Gastroesophageal sphincter (tissue), 4 donors: Measurements from ENCODE around the gene TRIOBP. TPM values are rescaled to one million over a fixed set of nuclear protein-coding genes. Genes with fewer than 3 reads are reported as not detected.

ENCODE experiments used
- ATAC-seq: fragments of 150-250 bp; one replicate; pipeline ENCODE4 v1.9.1; 2016; ENCODE audit warnings: mild to moderate bottlenecking, moderate library complexity
- H3K27ac ChIP-seq, 4 donors: fragments of 200-600 bp; sonication (generic) in 3 of 4; 1 replicate in 3 of 4; 2 replicates in 1 of 4; pipeline ENCODE4 v1.5.1; 2016 to 2019
- H3K27me3 ChIP-seq: fragments of 200-600 bp; sonication (generic); one replicate; pipeline ENCODE4 v1.5.1; 2019
- H3K36me3 ChIP-seq, 2 donors: fragments of 200-600 bp; sonication (generic); one replicate each; pipeline ENCODE4 v1.5.1; 2019; ENCODE audit warnings: control low read depth in 1 of 2
- H3K4me1 ChIP-seq, 3 donors: fragments of 200-600 bp; sonication (generic); 1 replicate in 2 of 3; 2 replicates in 1 of 3; pipeline ENCODE4 v1.5.1; 2016 to 2019; ENCODE audit warnings: control low read depth in 2 of 3
- H3K4me3 ChIP-seq, 2 donors: fragments of 200-600 bp; sonication (generic); one replicate each; pipeline ENCODE4 v1.5.1; 2019; ENCODE audit warnings: mild to moderate bottlenecking in 1 of 2, moderate library complexity in 1 of 2
- H3K9me3 ChIP-seq, 3 donors: fragments of 200-600 bp; sonication (generic); one replicate each; pipeline ENCODE4 v1.5.1; 2017 to 2019; ENCODE audit warnings: control low read depth in 2 of 3
- CTCF ChIP-seq, 4 experiments: fragments of 200-600 bp in 2 of 4; fragments of 450-650 bp in 2 of 4; sonication (generic) in 1 of 4; IDR thresholded peaks; one replicate each; pipeline ENCODE4 v1.5.1; 2017 to 2019; ENCODE audit warnings: antibody characterized with exemption in 4 of 4, mild to moderate bottlenecking in 2 of 4, moderate library complexity in 2 of 4
- EP300 ChIP-seq: sonication (generic); formaldehyde crosslinking; IDR thresholded peaks from one replicate; pipeline ENCODE4 v1.6.1; 2017; ENCODE audit warnings: antibody characterized with exemption, mild to moderate bottlenecking
- POLR2A ChIP-seq, 2 donors: fragments of 450-650 bp; IDR thresholded peaks; one replicate each; pipeline ENCODE4 v1.6.1; 2017; ENCODE audit warnings: antibody characterized with exemption in 2 of 2, mild to moderate bottlenecking in 2 of 2, moderate library complexity in 1 of 2
- POLR2AphosphoS5 ChIP-seq: sonication (generic); formaldehyde crosslinking; IDR thresholded peaks from one replicate; pipeline ENCODE4 v1.6.1; 2017; ENCODE audit warnings: antibody characterized with exemption
- WGBS, 2 donors: methylation state at CpG; one replicate each; pipeline ENCODE4 v1.1.5; 2018; ENCODE audit warnings: low coverage in 1 of 2; 5-methylcytosine and 5-hydroxymethylcytosine counted together
- total RNA-seq, 4 donors: library from RNA; depleted of rRNA; stranded (reverse); fragments of >200 nt; gene quantifications; one replicate each; pipeline ENCODE4 v1.1.0, GENCODE V29; 2016

Gene TRIOBP
- total RNA-seq, 4 donors from 2014 or later, result 128 to 234 (median 137) TPM

GRCh38 chr22:37753746-37754145 is 56.9 kb downstream of the TRIOBP start:
- TF ChIP-seq EP300, result no peak
- TF ChIP-seq CTCF (IDR thresholded peaks at IDR 0.05), result no peak
- no peak for TF ChIP-seq POLR2AphosphoS5
- TF ChIP-seq POLR2A (IDR thresholded peaks at IDR 0.05), result no peak
- 60 to 87% methylated on average over 1 to 4 of the region's 10 CpGs for WGBS, 2 donors
- Histone ChIP-seq H3K36me3 (peaks cover 0 to 52% of the 10 kb centered on the region in 2 donors), H3K4me3 (no peak overlapping the region), H3K4me1 (peaks cover 12 to 64% (median 49%) of the 10 kb centered on the region in 3 donors), H3K9me3 (no peaks in the 10 kb centered on the region), H3K27ac (peak overlapping the region in 3 of 4 donors; percentile 87 to 96 (median 92)), H3K27me3 (no peaks in the 10 kb centered on the region)
- no peak for ATAC-seq

- TF ChIP-seq CTCF (IDR thresholded peaks at IDR 0.05) (no peak), EP300 (no peak), POLR2A (IDR thresholded peaks at IDR 0.05) (no peak), POLR2AphosphoS5 (no peak)
- Histone ChIP-seq H3K27me3 (no peaks in the 10 kb centered on the region), H3K4me3 (no peak overlapping the region), H3K27ac (no peak overlapping the region), H3K4me1 (peaks cover 0 to 25% (median 15%) of the 10 kb centered on the region in 3 donors), H3K36me3 (peaks cover 0 to 91% of the 10 kb centered on the region in 2 donors), H3K9me3 (no peaks in the 10 kb centered on the region)
- no CpG with 5 or more reads among the region's 27 CpGs for WGBS, 2 donors
- no peak for ATAC-seq
Observed at GRCh38 chr22:37757663-37758062, 60.8 kb downstream of the TRIOBP start.

GRCh38 chr22:37758694-37759093 is 61.8 kb downstream of the TRIOBP start:
- WGBS, 2 donors, result 76 to 89% methylated on average over 4 to 7 of the region's 10 CpGs
- Histone ChIP-seq H3K4me1 (peaks cover 0 to 14% (median 5%) of the 10 kb centered on the region in 3 donors), H3K27ac (no peak overlapping the region), H3K27me3 (no peaks in the 10 kb centered on the region), H3K9me3 (no peaks in the 10 kb centered on the region), H3K36me3 (peaks cover 0 to 99% of the 10 kb centered on the region in 2 donors), H3K4me3 (no peak overlapping the region)
- no peak for ATAC-seq
- TF ChIP-seq POLR2A (IDR thresholded peaks at IDR 0.05) (no peak), CTCF (IDR thresholded peaks at IDR 0.05) (no peak), EP300 (no peak), POLR2AphosphoS5 (no peak)

- no peak overlapping the region for H3K27ac ChIP-seq
- H3K4me3 ChIP-seq, result no peak overlapping the region
- TF ChIP-seq POLR2AphosphoS5 (no peak), EP300 (no peak), CTCF (IDR thresholded peaks at IDR 0.05) (no peak), POLR2A (IDR thresholded peaks at IDR 0.05) (no peak)
- peaks cover 0 to 99% of the 10 kb centered on the region in 2 donors for H3K36me3 ChIP-seq
- no peaks in the 10 kb centered on the region for H3K9me3 ChIP-seq
- no peaks in the 10 kb centered on the region for H3K27me3 ChIP-seq
- peaks cover 0 to 10% (median 0%) of the 10 kb centered on the region in 3 donors for H3K4me1 ChIP-seq
- no CpG with 5 or more reads among the region's 11 CpGs for WGBS, 2 donors
- ATAC-seq, result no peak
Observed at GRCh38 chr22:37759281-37759680, 62.4 kb downstream of the TRIOBP start.

- H3K27me3 ChIP-seq, result no peaks in the 10 kb centered on the region
- no peak overlapping the region for H3K27ac ChIP-seq
- H3K4me1 ChIP-seq, result peaks cover 0 to 10% (median 0%) of the 10 kb centered on the region in 3 donors
- TF ChIP-seq POLR2A (IDR thresholded peaks at IDR 0.05) (no peak), EP300 (no peak), POLR2AphosphoS5 (no peak), CTCF (IDR thresholded peaks at IDR 0.05) (no peak)
- no peaks in the 10 kb centered on the region for H3K9me3 ChIP-seq
- no peak overlapping the region for H3K4me3 ChIP-seq
- ATAC-seq, result no peak
- WGBS, 2 donors, result 79 to 93% methylated on average over 3 of the region's 3 CpGs
- peaks cover 0 to 94% of the 10 kb centered on the region in 2 donors for H3K36me3 ChIP-seq
Observed at GRCh38 chr22:37760152-37760551, 63.3 kb downstream of the TRIOBP start.
